Upper lobe of left lung (tissue), 6 donors: ENCODE results near the gene SMAD7. TPM values are rescaled to one million over a fixed set of nuclear protein-coding genes. Genes with fewer than 3 reads are reported as not detected.

ENCODE experiments used
- ATAC-seq, 2 donors: fragments of 200-7000 bp; cut with Tn5 transposase; one replicate each; pipeline ENCODE4 v1.9.1; 2022; ENCODE audit warnings: mild to moderate bottlenecking in 2 of 2, moderate library complexity in 2 of 2; ENCODE audit not compliant: low FRiP score in 2 of 2
- DNase-seq, 2 donors: peaks; one replicate each; pipeline ENCODE4 v3.0.0-alpha.2; 2019 to 2020
- H3K27ac ChIP-seq, 4 donors: fragments of 200-600 bp; sonication (generic); one replicate each; pipeline ENCODE4 v1.5.1; 2016 to 2019
- H3K27me3 ChIP-seq, 4 donors: fragments of 200-600 bp; sonication (generic); one replicate each; pipeline ENCODE4 v1.5.1; 2017 to 2019
- H3K36me3 ChIP-seq, 4 donors: fragments of 200-600 bp; sonication (generic); one replicate each; pipeline ENCODE4 v1.5.1; 2016 to 2019
- H3K4me1 ChIP-seq, 4 donors: fragments of 200-600 bp; sonication (generic); one replicate each; pipeline ENCODE4 v1.5.1; 2018 to 2019
- H3K4me3 ChIP-seq, 4 donors: fragments of 200-600 bp; sonication (generic); one replicate each; pipeline ENCODE4 v1.5.1; 2017 to 2019; ENCODE audit warnings: mild to moderate bottlenecking in 2 of 4, moderate library complexity in 1 of 4
- H3K9me3 ChIP-seq, 4 donors: fragments of 200-600 bp; sonication (generic); one replicate each; pipeline ENCODE4 v1.5.1; 2018 to 2019
- CTCF ChIP-seq, 6 experiments: fragments of 450-650 bp in 4 of 6; fragments of 200-600 bp in 2 of 6; sonication (generic) in 2 of 6; IDR thresholded peaks; one replicate each; pipeline ENCODE4 v1.5.1; 2016 to 2019; ENCODE audit warnings: antibody characterized with exemption in 6 of 6
- EP300 ChIP-seq, 4 donors: sonication (generic); formaldehyde crosslinking; IDR thresholded peaks; one replicate each; pipeline ENCODE4 v1.5.1; 2017; ENCODE audit warnings: antibody characterized with exemption in 4 of 4, control low read depth in 2 of 4
- POLR2A ChIP-seq, 4 donors: fragments of 450-650 bp; IDR thresholded peaks; one replicate each; pipeline ENCODE4 v1.5.1; 2016 to 2017; ENCODE audit warnings: antibody characterized with exemption in 4 of 4, mild to moderate bottlenecking in 2 of 4
- POLR2AphosphoS5 ChIP-seq, 2 donors: sonication (generic); formaldehyde crosslinking; IDR thresholded peaks; one replicate each; pipeline ENCODE4 v1.5.1; 2017; ENCODE audit warnings: antibody characterized with exemption in 2 of 2
- WGBS, 2 donors: methylation state at CpG; one replicate each; pipeline ENCODE4 v1.1.5; 2017 to 2018; 5-methylcytosine and 5-hydroxymethylcytosine counted together
- total RNA-seq, 6 donors: library from RNA; depleted of rRNA in 4 of 6; stranded (reverse); fragments of >200 nt in 4 of 6; gene quantifications; one replicate each; pipeline versions ENCODE4 v1.1.0 to v1.2.1, GENCODE V29; 2016 to 2021
- donor health status: DM: no; HTN: no; CAD: no; lungs with moderate emphysema.
- donor health status: DM: no; HTN: yes; CAD: no; lungs with severe emphysema.

Gene SMAD7
- total RNA-seq, 6 donors from 2014 or later: 39.6 to 89.0 (median 61.5) TPM

GRCh38 chr18:48990481-48991318 lies 39.9 kb upstream of the SMAD7 start:
- Histone ChIP-seq H3K36me3 (no peaks in the 10 kb centered on the region), H3K27me3 (no peaks in the 10 kb centered on the region), H3K4me1 (peaks cover 4 to 39% (median 21%) of the 10 kb centered on the region in 4 donors), H3K4me3 (no peak overlapping the region), H3K9me3 (no peaks in the 10 kb centered on the region), H3K27ac (no peak overlapping the region)
- ATAC-seq: peak; percentile 5 to 49
- WGBS, 2 donors: 87 to 93% methylated on average over 3 to 15 of the region's 15 CpGs
- TF ChIP-seq POLR2AphosphoS5 (IDR thresholded peaks at IDR 0.05): no peak
- TF ChIP-seq CTCF (IDR thresholded peaks at IDR 0.05): no peak
- TF ChIP-seq POLR2A (IDR thresholded peaks at IDR 0.05): no peak
- TF ChIP-seq EP300 (IDR thresholded peaks at IDR 0.05): no peak
- no peak for DNase-seq

GRCh38 chr18:48989304-48990303 lies 38.8 kb upstream of the SMAD7 start:
- H3K9me3 ChIP-seq: no peaks in the 10 kb centered on the region
- H3K27me3 ChIP-seq: no peaks in the 10 kb centered on the region
- WGBS, 2 donors: 89 to 93% methylated on average over 14 to 16 of the region's 16 CpGs
- no peak for ATAC-seq
- no peak for DNase-seq
- H3K27ac ChIP-seq: no peak overlapping the region
- H3K4me1 ChIP-seq: peaks cover 4 to 34% (median 20%) of the 10 kb centered on the region in 4 donors
- H3K4me3 ChIP-seq: no peak overlapping the region
- H3K36me3 ChIP-seq: no peaks in the 10 kb centered on the region
- TF ChIP-seq POLR2AphosphoS5 (IDR thresholded peaks at IDR 0.05): no peak
- no peak for TF ChIP-seq POLR2A (IDR thresholded peaks at IDR 0.05)
- TF ChIP-seq CTCF (IDR thresholded peaks at IDR 0.05): no peak
- TF ChIP-seq EP300 (IDR thresholded peaks at IDR 0.05): no peak

- Histone ChIP-seq H3K4me1 (peaks cover 4 to 25% (median 13%) of the 10 kb centered on the region in 4 donors), H3K4me3 (no peak overlapping the region), H3K9me3 (no peaks in the 10 kb centered on the region), H3K27me3 (no peaks in the 10 kb centered on the region), H3K27ac (no peak overlapping the region), H3K36me3 (no peaks in the 10 kb centered on the region)
- DNase-seq (no peak), ATAC-seq (no peak)
- TF ChIP-seq EP300 (IDR thresholded peaks at IDR 0.05) (no peak), POLR2AphosphoS5 (IDR thresholded peaks at IDR 0.05) (no peak), CTCF (IDR thresholded peaks at IDR 0.05) (no peak), POLR2A (IDR thresholded peaks at IDR 0.05) (no peak)
- 84 to 89% methylated on average over 11 to 13 of the region's 15 CpGs for WGBS, 2 donors
Measured at GRCh38 chr18:48988508-48989303, 37.9 kb upstream of the SMAD7 start.

GRCh38 chr18:48987821-48988220 lies 37.1 kb upstream of the SMAD7 start:
- 79 to 88% methylated on average over 8 of the region's 8 CpGs for WGBS, 2 donors
- ATAC-seq: no peak

More at GRCh38 chr18:48987821-48988220, 37.1 kb upstream of the SMAD7 start:
- DNase-seq: no peak
- H3K9me3 ChIP-seq: no peaks in the 10 kb centered on the region
- no peak overlapping the region for H3K4me3 ChIP-seq
- H3K4me1 ChIP-seq: peaks cover 4 to 16% (median 10%) of the 10 kb centered on the region in 4 donors
- no peaks in the 10 kb centered on the region for H3K36me3 ChIP-seq
- TF ChIP-seq POLR2AphosphoS5 (IDR thresholded peaks at IDR 0.05) (no peak), CTCF (IDR thresholded peaks at IDR 0.05) (no peak), EP300 (IDR thresholded peaks at IDR 0.05) (no peak), POLR2A (IDR thresholded peaks at IDR 0.05) (no peak)
- no peaks in the 10 kb centered on the region for H3K27me3 ChIP-seq
- no peak overlapping the region for H3K27ac ChIP-seq
